IMR-90 (cell line): ENCODE measurements around the gene DTD1. TPM values are rescaled to one million over a fixed set of nuclear protein-coding genes. Genes with fewer than 3 reads are reported as not detected.

ENCODE experiments used
- ATAC-seq: fragments of 200-7000 bp; cut with Tn5 transposase; 2 replicates; pipeline ENCODE4 v1.9.1; 2020; ENCODE audit warnings: low read depth, mild to moderate bottlenecking, moderate library complexity
- BruUV-seq: library from RNA; stranded (reverse); fragments of 400-500 nt; replicated peaks from 2 replicates; lab custom pipeline; 2021; lab: Mats Ljungman, UMichigan
- CTCF ChIA-PET: fragments of 300-600 bp; formaldehyde crosslinking; extraction: SDS; loops from one replicate; lab custom pipeline; 2021; ENCODE audit warnings: antibody characterized with exemption; lab: Yijun Ruan, JAX
- POLR2A ChIA-PET: fragments of 300-600 bp; sonication (Branson Sonifier 250); formaldehyde crosslinking; loops from one replicate; lab custom pipeline; 2022; ENCODE audit warnings: antibody characterized with exemption; ENCODE audit not compliant: unreplicated experiment; lab: Charles Lee
- DNase-seq: peaks from one replicate; pipeline ENCODE4 v3.0.0; 2013
- H2AFZ ChIP-seq: replicated peaks from 2 replicates; pipeline ENCODE3; 2013; ENCODE audit warnings: low read length, mild to moderate bottlenecking; ENCODE audit not compliant: poor library complexity
- H2AK5ac ChIP-seq: 2 replicates; pipeline ENCODE4 v1.6.1; 2013; ENCODE audit warnings: low read depth, low read length, inconsistent platforms
- H2AK9ac ChIP-seq: replicated peaks from 2 replicates; pipeline ENCODE3; 2013; ENCODE audit warnings: mild to moderate bottlenecking, low read depth, low read length, moderate library complexity; ENCODE audit not compliant: poor library complexity
- H2BK120ac ChIP-seq: 2 replicates; pipeline ENCODE4 v1.6.1; 2013; ENCODE audit warnings: low read depth, low read length, inconsistent platforms
- H2BK15ac ChIP-seq: 3 replicates; pipeline ENCODE4 v1.6.1; 2013; ENCODE audit warnings: low read depth, low read length, inconsistent platforms
- H2BK20ac ChIP-seq: 2 replicates; pipeline ENCODE4 v1.6.1; 2013; ENCODE audit warnings: low read depth, mild to moderate bottlenecking, inconsistent platforms, low read length, moderate library complexity
- H2BK5ac ChIP-seq: 2 replicates; pipeline ENCODE4 v1.6.1; 2013; ENCODE audit warnings: mild to moderate bottlenecking, low read depth, low read length, inconsistent platforms; ENCODE audit not compliant: poor library complexity, severe bottlenecking
- H3K14ac ChIP-seq: replicated peaks from 2 replicates; pipeline ENCODE4 v1.6.1; 2013; ENCODE audit warnings: low read depth, low read length, inconsistent platforms
- H3K18ac ChIP-seq: 2 replicates; pipeline ENCODE4 v1.6.1; 2013; ENCODE audit warnings: low read depth, low read length, control low read depth
- H3K23ac ChIP-seq: 2 replicates; pipeline ENCODE4 v1.6.1; 2013; ENCODE audit warnings: low read depth, low read length, inconsistent platforms
- H3K27ac ChIP-seq: 2 replicates; pipeline ENCODE4 v1.5.1; 2013; ENCODE audit warnings: mild to moderate bottlenecking, control low read depth, low read length; ENCODE audit not compliant: insufficient read depth
- H3K27me3 ChIP-seq: 2 replicates; pipeline ENCODE4 v1.6.1; 2013; ENCODE audit warnings: low read length; ENCODE audit not compliant: control insufficient read depth, insufficient read depth
- H3K36me3 ChIP-seq: 2 replicates; pipeline ENCODE4 v1.6.1; 2013; ENCODE audit warnings: low read length, mixed read lengths; ENCODE audit not compliant: control insufficient read depth, insufficient read depth
- H3K4ac ChIP-seq: 2 replicates; pipeline ENCODE4 v1.6.1; 2013; ENCODE audit warnings: low read depth, low read length, inconsistent platforms
- H3K4me1 ChIP-seq: 2 replicates; pipeline ENCODE4 v1.6.1; 2013; ENCODE audit warnings: low read length, mixed read lengths; ENCODE audit not compliant: control insufficient read depth, insufficient read depth
- H3K4me2 ChIP-seq: 2 replicates; pipeline ENCODE4 v1.6.1; 2013; ENCODE audit warnings: low read depth, mild to moderate bottlenecking, control low read depth, low read length, moderate library complexity
- H3K4me3 ChIP-seq: 2 replicates; pipeline ENCODE4 v1.5.1; 2013; ENCODE audit warnings: low read depth, mild to moderate bottlenecking, control low read depth, low read length, moderate library complexity; ENCODE audit not compliant: insufficient read depth
- H3K56ac ChIP-seq: 2 replicates; pipeline ENCODE4 v1.6.1; 2013; ENCODE audit warnings: low read length, inconsistent platforms; ENCODE audit not compliant: insufficient read depth; ENCODE audit errors: extremely low read depth
- H3K79me1 ChIP-seq, 2 experiments: 2 replicates each; pipeline ENCODE4 v1.6.1; 2013; ENCODE audit warnings: low read length in 2 of 2, inconsistent platforms in 1 of 2, low read depth in 1 of 2
- H3K9ac ChIP-seq: 2 replicates; pipeline ENCODE4 v1.6.1; 2013; ENCODE audit warnings: low read depth, low read length, control low read depth
- H3K9me1 ChIP-seq: 2 replicates; pipeline ENCODE4 v1.6.1; 2013; ENCODE audit warnings: low read length, inconsistent platforms; ENCODE audit not compliant: insufficient read depth
- H3K9me3 ChIP-seq: 2 replicates; pipeline ENCODE4 v1.6.1; 2013; ENCODE audit warnings: low read length; ENCODE audit not compliant: control insufficient read depth, insufficient read depth
- H4K20me1 ChIP-seq: 2 replicates; pipeline ENCODE4 v1.6.1; 2013; ENCODE audit warnings: low read length, inconsistent platforms; ENCODE audit not compliant: insufficient read depth
- H4K5ac ChIP-seq: 2 replicates; pipeline ENCODE4 v1.6.1; 2013; ENCODE audit warnings: mild to moderate bottlenecking, low read depth, low read length, control low read depth
- H4K8ac ChIP-seq, 2 experiments: 2 replicates each; pipeline ENCODE4 v1.6.1; 2013; ENCODE audit warnings: low read depth in 2 of 2, low read length in 2 of 2, control low read depth in 1 of 2, inconsistent platforms in 1 of 2
- H4K91ac ChIP-seq: 2 replicates; pipeline ENCODE4 v1.6.1; 2013; ENCODE audit warnings: low read depth, low read length, inconsistent platforms; ENCODE audit not compliant: insufficient read depth
- BHLHE40 ChIP-seq: fragments of 150-350 bp; IDR thresholded peaks from 2 replicates; pipeline ENCODE4 v1.6.1; 2016; ENCODE audit warnings: mild to moderate bottlenecking, low read depth, low read length
- CEBPB ChIP-seq: IDR thresholded peaks from 2 replicates; pipeline ENCODE4 v1.6.1; 2012; ENCODE audit warnings: low read depth, low read length, improper control_type of control experiment
- CHD1 ChIP-seq: IDR thresholded peaks from 2 replicates; pipeline ENCODE4 v1.6.1; 2012; ENCODE audit warnings: low read depth, low read length, improper control_type of control experiment
- FOS ChIP-seq: fragments of 150-350 bp; IDR thresholded peaks from 2 replicates; pipeline ENCODE4 v1.6.1; 2016; ENCODE audit warnings: low read depth, low read length
- MAFK ChIP-seq: IDR thresholded peaks from 2 replicates; pipeline ENCODE4 v1.6.1; 2012; ENCODE audit warnings: low read depth, low read length, improper control_type of control experiment
- MXI1 ChIP-seq: IDR thresholded peaks from 2 replicates; pipeline ENCODE4 v1.6.1; 2012; ENCODE audit warnings: low read depth, mild to moderate bottlenecking, low read length, moderate library complexity, borderline replicate concordance
- NFE2L2 ChIP-seq: fragments of 150-350 bp; IDR thresholded peaks from 2 replicates; pipeline ENCODE4 v1.6.1; 2016; ENCODE audit warnings: low read depth, mild to moderate bottlenecking, low read length
- POLR2A ChIP-seq: IDR thresholded peaks from 2 replicates; pipeline ENCODE4 v1.6.1; 2012; ENCODE audit warnings: mild to moderate bottlenecking, low read depth, low read length
- RAD21 ChIP-seq: IDR thresholded peaks from 2 replicates; pipeline ENCODE4 v1.6.1; 2012; ENCODE audit warnings: low read length, improper control_type of control experiment
- RCOR1 ChIP-seq: IDR thresholded peaks from 2 replicates; pipeline ENCODE4 v1.6.1; 2012; ENCODE audit warnings: mild to moderate bottlenecking, low read length, improper control_type of control experiment; ENCODE audit not compliant: insufficient replicate concordance
- RFX5 ChIP-seq: IDR thresholded peaks from 2 replicates; pipeline ENCODE4 v1.8.0; 2012; ENCODE audit warnings: low read depth, mild to moderate bottlenecking, low read length, moderate library complexity
- WGBS, 2 experiments: methylation state at CpG; one replicate each; pipeline versions ENCODE4 v1.1.5 to v1.1.7; 2013; ENCODE audit warnings: missing lambda C conversion rate in 2 of 2; ENCODE audit not compliant: insufficient read length in 1 of 2; ENCODE audit errors: extremely low coverage in 2 of 2; 5-methylcytosine and 5-hydroxymethylcytosine counted together
- dilution Hi-C: fragments of 300-500 bp; cut with HindIII; formaldehyde crosslinking; loops from one replicate; pipeline ENCODE4 v1.14.3; 2018; ENCODE audit warnings: low sequenced_read_pairs; ENCODE audit not compliant: unreplicated experiment
- in situ Hi-C: fragments of 300-500 bp; cut with MboI; formaldehyde crosslinking; loops from 3 replicates; pipeline ENCODE4 v1.14.3; 2019; ENCODE audit warnings: low sequenced_read_pairs, inconsistent platforms, mixed read lengths
- intact Hi-C: fragments of 100-400 bp; cut with micrococcal nuclease; formaldehyde crosslinking; loops from 2 replicates; pipeline ENCODE4 v1.10.0; 2022
- polyA plus RNA-seq, 3 experiments: library from polyadenylated mRNA; depleted of rRNA; stranded (reverse); fragments of >200 nt; gene quantifications; 2 replicates each; pipeline ENCODE4 v1.2.3, GENCODE V29; 2012; ENCODE audit warnings: low replicate concordance in 1 of 3
- total RNA-seq: library from RNA; depleted of rRNA; stranded (reverse); fragments of >200 nt; gene quantifications from 2 replicates; pipeline ENCODE4 v1.2.3, GENCODE V29; 2012
- TF ChIP-seq, protein P1 (sequence below): conservative IDR thresholded peaks from 2 replicates; pipeline ENCODE4 v1.5.1; 2012; ENCODE audit warnings: mild to moderate bottlenecking, low read depth, low read length, improper control_type of control experiment
- TF ChIP-seq, protein P2 (sequence below): fragments of 150-350 bp; IDR thresholded peaks from 2 replicates; pipeline ENCODE4 v1.6.1; 2017; ENCODE audit warnings: mild to moderate bottlenecking, antibody characterized with exemption, low read length, low read depth

Gene DTD1
- total and polyA plus RNA-seq, 2 of the 4 experiments (the other 2 are of a cell fraction), result 73.1 to 101 TPM

DNA sequence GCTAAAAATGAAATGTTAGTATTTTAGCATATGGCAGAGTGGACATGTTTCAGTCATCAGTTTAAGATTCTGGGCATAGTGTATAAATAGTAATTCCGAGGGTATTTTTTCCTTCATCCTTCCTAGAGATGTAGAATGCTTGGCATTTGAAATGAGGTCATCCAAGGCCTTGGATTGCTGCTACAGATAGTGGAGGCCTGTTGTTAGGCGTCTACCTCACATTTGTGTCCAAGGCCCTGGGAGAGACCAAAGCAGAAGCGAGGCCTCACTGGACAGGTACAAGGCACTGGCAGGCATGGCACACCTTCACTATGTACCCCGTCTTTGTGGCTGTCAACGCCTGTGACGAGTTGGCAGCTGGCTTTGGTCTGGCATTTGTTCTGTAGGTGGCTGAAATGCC is 58.0 kb downstream of the DTD1 start:
- Histone ChIP-seq H3K4me3 (no peak overlapping the region), H3K36me3 (no peaks in the 10 kb centered on the region), H3K4ac (peak overlapping the region; percentile 32; the same call in 1 of the 2 replicates), H3K9ac (no peak overlapping the region), H2BK5ac (peak overlapping the region; percentile 48), H3K27ac (no peak overlapping the region), H3K4me1 (peaks cover 8% of the 10 kb centered on the region), H4K20me1 (no peaks in the 10 kb centered on the region; the same call in 1 of the 2 replicates), H3K79me1 (peaks cover 23% of the 10 kb centered on the region in 2 experiments), H4K8ac (no peak overlapping the region), H4K91ac (peak overlapping the region; percentile 38; the same call in 1 of the 2 replicates), H3K9me3 (no peaks in the 10 kb centered on the region), H2BK120ac (0 out of 2 replicates have a peak overlapping the region, but pooled peaks have one; percentile 51), H2BK15ac (no peak overlapping the region), H3K18ac (peak overlapping the region; percentile 28; the same call in 1 of the 2 replicates), H2AK9ac (peak overlapping the region; percentile 48), H2AK5ac (peak overlapping the region; percentile 27; the same call in 1 of the 2 replicates), H3K14ac (peak overlapping the region; percentile 67), H3K23ac (no peak overlapping the region), H3K4me2 (no peak overlapping the region; the same call in 1 of the 2 replicates), H3K9me1 (peaks cover 9% of the 10 kb centered on the region), H3K27me3 (no peaks in the 10 kb centered on the region), H2BK20ac (no peak overlapping the region), H2AFZ (no peak overlapping the region), H3K56ac (no peak overlapping the region), H4K5ac (peak overlapping the region; percentile 35; the same call in 1 of the 2 replicates)
- ATAC-seq, result peak; percentile 72
- intact Hi-C loops, result no loop called here
- ChIA-PET CTCF (interaction anchor here (0.9 kb wide), 1 partner anchor 13 kb away, joined by 3 read pairs; no protein-coding TSS in a partner anchor), POLR2A (no interaction called here)
- no TSS peak for BruUV-seq
- TF ChIP-seq, protein P1, sequence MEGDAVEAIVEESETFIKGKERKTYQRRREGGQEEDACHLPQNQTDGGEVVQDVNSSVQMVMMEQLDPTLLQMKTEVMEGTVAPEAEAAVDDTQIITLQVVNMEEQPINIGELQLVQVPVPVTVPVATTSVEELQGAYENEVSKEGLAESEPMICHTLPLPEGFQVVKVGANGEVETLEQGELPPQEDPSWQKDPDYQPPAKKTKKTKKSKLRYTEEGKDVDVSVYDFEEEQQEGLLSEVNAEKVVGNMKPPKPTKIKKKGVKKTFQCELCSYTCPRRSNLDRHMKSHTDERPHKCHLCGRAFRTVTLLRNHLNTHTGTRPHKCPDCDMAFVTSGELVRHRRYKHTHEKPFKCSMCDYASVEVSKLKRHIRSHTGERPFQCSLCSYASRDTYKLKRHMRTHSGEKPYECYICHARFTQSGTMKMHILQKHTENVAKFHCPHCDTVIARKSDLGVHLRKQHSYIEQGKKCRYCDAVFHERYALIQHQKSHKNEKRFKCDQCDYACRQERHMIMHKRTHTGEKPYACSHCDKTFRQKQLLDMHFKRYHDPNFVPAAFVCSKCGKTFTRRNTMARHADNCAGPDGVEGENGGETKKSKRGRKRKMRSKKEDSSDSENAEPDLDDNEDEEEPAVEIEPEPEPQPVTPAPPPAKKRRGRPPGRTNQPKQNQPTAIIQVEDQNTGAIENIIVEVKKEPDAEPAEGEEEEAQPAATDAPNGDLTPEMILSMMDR, result no peak
- TF ChIP-seq NFE2L2, result no peak
- TF ChIP-seq POLR2A, result no peak
- no peak for TF ChIP-seq RAD21
- no peak for TF ChIP-seq MAFK
- no peak for TF ChIP-seq RFX5
- TF ChIP-seq FOS, result no peak
- no peak for TF ChIP-seq MXI1
- no peak for TF ChIP-seq CHD1
- no peak for TF ChIP-seq CEBPB
- no peak for TF ChIP-seq RCOR1
- TF ChIP-seq, protein P2, sequence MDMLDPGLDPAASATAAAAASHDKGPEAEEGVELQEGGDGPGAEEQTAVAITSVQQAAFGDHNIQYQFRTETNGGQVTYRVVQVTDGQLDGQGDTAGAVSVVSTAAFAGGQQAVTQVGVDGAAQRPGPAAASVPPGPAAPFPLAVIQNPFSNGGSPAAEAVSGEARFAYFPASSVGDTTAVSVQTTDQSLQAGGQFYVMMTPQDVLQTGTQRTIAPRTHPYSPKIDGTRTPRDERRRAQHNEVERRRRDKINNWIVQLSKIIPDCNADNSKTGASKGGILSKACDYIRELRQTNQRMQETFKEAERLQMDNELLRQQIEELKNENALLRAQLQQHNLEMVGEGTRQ, result no peak
- no peak for TF ChIP-seq BHLHE40
- WGBS, 2 experiments, result 92% methylated on average over 2 of the region's 6 CpGs; no CpG with 5 or more reads in 1 of the 2 experiments
- in situ Hi-C loops, result loop anchor here (25.0 kb wide), 1 partner anchor 109 kb away; no protein-coding TSS in a partner anchor
- peak; percentile 11 for DNase-seq
- dilution Hi-C loops, result no loop called here
